ENCODE data around the gene CELSR1.

GRCh38 chr22:46547179-46547882 is 9.9 kb upstream of the CELSR1 start:
- TF ChIP-seq CTCF (IDR thresholded peaks at IDR 0.05) (no peak), POLR2A (IDR thresholded peaks at IDR 0.05) (no peak)

All from lower leg skin (tissue), 3 donors.